Neutrophil (primary cell): ENCODE results near the gene NAA15.

Experiments used
- H3K27ac ChIP-seq: fragments of 200-600 bp; sonication (generic); 2 replicates; pipeline ENCODE4 v1.5.1; 2016; ENCODE audit warnings: mild to moderate bottlenecking, moderate library complexity
- H3K27me3 ChIP-seq: fragments of 200-600 bp; sonication (generic); 2 replicates; pipeline ENCODE4 v1.6.0; 2016; ENCODE audit warnings: mild to moderate bottlenecking
- H3K36me3 ChIP-seq: fragments of 200-600 bp; sonication (generic); 2 replicates; pipeline ENCODE4 v1.5.1; 2017
- H3K4me1 ChIP-seq, 2 experiments: fragments of 200-600 bp in 1 of 2; sonication (generic) in 1 of 2; 1 replicate in 1 of 2; 2 replicates in 1 of 2; pipeline versions ENCODE4 v1.5.1 to v1.6.1; 2013 to 2016; ENCODE audit warnings: low read depth in 1 of 2, low read length in 1 of 2, mild to moderate bottlenecking in 1 of 2, moderate library complexity in 1 of 2; ENCODE audit not compliant: control insufficient read depth in 1 of 2, insufficient read depth in 1 of 2
- H3K4me3 ChIP-seq, 2 experiments: fragments of 200-600 bp in 1 of 2; sonication (generic) in 1 of 2; 1 replicate in 1 of 2; 2 replicates in 1 of 2; pipeline ENCODE4 v1.5.1; 2013 to 2016; ENCODE audit warnings: low read depth in 1 of 2, low read length in 1 of 2, mild to moderate bottlenecking in 1 of 2, moderate library complexity in 1 of 2
- H3K9me3 ChIP-seq: fragments of 200-600 bp; sonication (generic); 2 replicates; pipeline ENCODE4 v1.5.1; 2016
- CTCF ChIP-seq: fragments of 200-600 bp; sonication (generic); IDR thresholded peaks from 2 replicates; pipeline ENCODE4 v1.5.1; 2016; ENCODE audit warnings: antibody characterized with exemption

The NAA15 gene

GRCh38 chr4:139266208-139266582, 35.1 kb upstream of the NAA15 start:
- Histone ChIP-seq H3K9me3 (no peaks in the 10 kb centered on the region), H3K27ac (no peak overlapping the region), H3K4me1 (peaks cover 7 to 8% of the 10 kb centered on the region in 2 experiments), H3K27me3 (no peaks in the 10 kb centered on the region), H3K4me3 (no peak overlapping the region), H3K36me3 (no peaks in the 10 kb centered on the region)
- TF ChIP-seq CTCF: no peak

- no peak overlapping the region for H3K27ac ChIP-seq
- no peaks in the 10 kb centered on the region for H3K9me3 ChIP-seq
- no peaks in the 10 kb centered on the region for H3K27me3 ChIP-seq
- TF ChIP-seq CTCF: no peak
- peaks cover 7 to 8% of the 10 kb centered on the region in 2 experiments for H3K4me1 ChIP-seq
- H3K4me3 ChIP-seq: no peak overlapping the region
- H3K36me3 ChIP-seq: no peaks in the 10 kb centered on the region
These were observed 34.6 kb upstream of the NAA15 start for GRCh38 chr4:139266583-139267257.

- H3K27ac ChIP-seq: no peak overlapping the region
- no peaks in the 10 kb centered on the region for H3K9me3 ChIP-seq
- no peak for TF ChIP-seq CTCF
- no peak overlapping the region for H3K4me3 ChIP-seq
- H3K27me3 ChIP-seq: no peaks in the 10 kb centered on the region
- peaks cover 7 to 8% of the 10 kb centered on the region in 2 experiments for H3K4me1 ChIP-seq
- H3K36me3 ChIP-seq: no peaks in the 10 kb centered on the region
These were observed 34.0 kb upstream of the NAA15 start for GRCh38 chr4:139267301-139267700.

- TF ChIP-seq CTCF: no peak
- Histone ChIP-seq H3K4me1 (peaks cover 0 to 6% of the 10 kb centered on the region in 2 experiments), H3K4me3 (no peak overlapping the region), H3K36me3 (no peaks in the 10 kb centered on the region), H3K9me3 (no peaks in the 10 kb centered on the region), H3K27me3 (peaks cover 40% of the 10 kb centered on the region), H3K27ac (no peak overlapping the region)
These were observed 27.5 kb upstream of the NAA15 start for GRCh38 chr4:139273835-139274234.

- H3K4me3 ChIP-seq: no peak overlapping the region
- H3K9me3 ChIP-seq: no peaks in the 10 kb centered on the region
- H3K27ac ChIP-seq: no peak overlapping the region
- peaks cover 49% of the 10 kb centered on the region for H3K27me3 ChIP-seq
- peaks cover 8 to 15% of the 10 kb centered on the region in 2 experiments for H3K4me1 ChIP-seq
- no peak for TF ChIP-seq CTCF
- no peaks in the 10 kb centered on the region for H3K36me3 ChIP-seq
These were observed 26.5 kb upstream of the NAA15 start for GRCh38 chr4:139274790-139275189.
